Upper lobe of left lung (tissue), 4 donors: Measurements from ENCODE around the gene CFAP221.

Source experiments
- POLR2A ChIP-seq, 4 donors: fragments of 450-650 bp; IDR thresholded peaks; one replicate each; pipeline ENCODE4 v1.5.1; 2016 to 2017; ENCODE audit warnings: antibody characterized with exemption in 4 of 4, mild to moderate bottlenecking in 2 of 4
- TF ChIP-seq, protein P1 (sequence below), 6 experiments: fragments of 450-650 bp in 4 of 6; fragments of 200-600 bp in 2 of 6; sonication (generic) in 2 of 6; IDR thresholded peaks; one replicate each; pipeline ENCODE4 v1.5.1; 2016 to 2019; ENCODE audit warnings: antibody characterized with exemption in 6 of 6

DNA sequence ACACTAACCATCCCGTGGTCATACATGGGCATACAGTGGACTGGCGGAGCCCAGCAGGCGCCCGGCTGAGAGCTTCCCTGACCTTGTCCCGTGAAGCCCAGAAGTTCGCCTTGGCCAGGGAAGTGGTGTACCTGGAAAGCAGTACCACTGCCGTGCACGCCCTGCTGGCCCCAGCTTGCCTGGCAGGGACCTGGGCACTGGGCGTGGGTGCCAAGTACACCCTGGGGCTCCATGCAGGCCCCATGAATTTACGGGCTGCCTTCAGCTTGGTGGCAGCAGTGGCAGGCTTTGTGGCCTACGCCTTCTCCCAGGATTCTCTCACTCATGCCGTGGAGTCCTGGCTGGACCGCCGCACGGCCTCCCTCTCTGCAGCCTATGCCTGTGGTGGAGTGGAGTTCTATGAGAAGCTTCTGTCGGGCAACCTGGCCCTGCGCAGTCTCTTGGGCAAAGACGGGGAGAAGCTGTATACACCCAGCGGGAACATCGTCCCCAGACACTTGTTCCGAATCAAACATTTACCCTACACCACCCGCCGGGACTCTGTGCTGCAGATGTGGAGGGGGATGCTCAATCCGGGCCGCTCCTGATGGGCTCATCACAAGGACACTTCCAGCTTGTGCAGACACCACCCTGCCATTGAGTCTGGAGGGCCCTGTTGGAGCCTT is 137.1 kb downstream of the CFAP221 start:
- TF ChIP-seq, protein P1, sequence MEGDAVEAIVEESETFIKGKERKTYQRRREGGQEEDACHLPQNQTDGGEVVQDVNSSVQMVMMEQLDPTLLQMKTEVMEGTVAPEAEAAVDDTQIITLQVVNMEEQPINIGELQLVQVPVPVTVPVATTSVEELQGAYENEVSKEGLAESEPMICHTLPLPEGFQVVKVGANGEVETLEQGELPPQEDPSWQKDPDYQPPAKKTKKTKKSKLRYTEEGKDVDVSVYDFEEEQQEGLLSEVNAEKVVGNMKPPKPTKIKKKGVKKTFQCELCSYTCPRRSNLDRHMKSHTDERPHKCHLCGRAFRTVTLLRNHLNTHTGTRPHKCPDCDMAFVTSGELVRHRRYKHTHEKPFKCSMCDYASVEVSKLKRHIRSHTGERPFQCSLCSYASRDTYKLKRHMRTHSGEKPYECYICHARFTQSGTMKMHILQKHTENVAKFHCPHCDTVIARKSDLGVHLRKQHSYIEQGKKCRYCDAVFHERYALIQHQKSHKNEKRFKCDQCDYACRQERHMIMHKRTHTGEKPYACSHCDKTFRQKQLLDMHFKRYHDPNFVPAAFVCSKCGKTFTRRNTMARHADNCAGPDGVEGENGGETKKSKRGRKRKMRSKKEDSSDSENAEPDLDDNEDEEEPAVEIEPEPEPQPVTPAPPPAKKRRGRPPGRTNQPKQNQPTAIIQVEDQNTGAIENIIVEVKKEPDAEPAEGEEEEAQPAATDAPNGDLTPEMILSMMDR (IDR thresholded peaks at IDR 0.05) = no peak
- TF ChIP-seq POLR2A (IDR thresholded peaks at IDR 0.05) = no peak
